Measurements from ENCODE around the gene OR1E1.

DNA sequence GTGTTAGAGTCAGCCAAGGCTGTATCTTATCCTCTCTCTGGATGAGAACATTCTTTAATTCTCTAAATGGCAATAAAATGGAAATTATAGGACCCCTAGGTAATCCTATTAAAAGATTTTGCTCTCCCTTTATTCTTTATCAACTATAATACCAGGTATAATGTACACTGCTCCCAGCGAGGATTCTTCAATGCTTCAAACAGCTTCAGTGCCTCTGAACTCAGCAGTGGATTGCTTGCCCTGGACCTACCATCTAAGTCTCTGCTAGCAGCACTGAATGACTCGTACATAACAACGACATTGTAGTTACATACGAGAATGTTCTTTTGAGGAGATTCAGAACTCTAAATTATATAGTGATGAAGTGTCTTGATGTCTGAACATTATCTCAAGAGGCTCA, 8.4 kb downstream of the OR1E1 start:
- TF ChIP-seq GATA2 (IDR thresholded peaks at IDR 0.05; ENCODE audit: low read depth, low read length): no peak
- TF ChIP-seq GATA3 (IDR thresholded peaks at IDR 0.05; ENCODE audit: low read depth, low read length): no peak

All from SH-SY5Y (cell line).